Measurements from ENCODE around the gene DHCR24.

The DHCR24 gene

DNA sequence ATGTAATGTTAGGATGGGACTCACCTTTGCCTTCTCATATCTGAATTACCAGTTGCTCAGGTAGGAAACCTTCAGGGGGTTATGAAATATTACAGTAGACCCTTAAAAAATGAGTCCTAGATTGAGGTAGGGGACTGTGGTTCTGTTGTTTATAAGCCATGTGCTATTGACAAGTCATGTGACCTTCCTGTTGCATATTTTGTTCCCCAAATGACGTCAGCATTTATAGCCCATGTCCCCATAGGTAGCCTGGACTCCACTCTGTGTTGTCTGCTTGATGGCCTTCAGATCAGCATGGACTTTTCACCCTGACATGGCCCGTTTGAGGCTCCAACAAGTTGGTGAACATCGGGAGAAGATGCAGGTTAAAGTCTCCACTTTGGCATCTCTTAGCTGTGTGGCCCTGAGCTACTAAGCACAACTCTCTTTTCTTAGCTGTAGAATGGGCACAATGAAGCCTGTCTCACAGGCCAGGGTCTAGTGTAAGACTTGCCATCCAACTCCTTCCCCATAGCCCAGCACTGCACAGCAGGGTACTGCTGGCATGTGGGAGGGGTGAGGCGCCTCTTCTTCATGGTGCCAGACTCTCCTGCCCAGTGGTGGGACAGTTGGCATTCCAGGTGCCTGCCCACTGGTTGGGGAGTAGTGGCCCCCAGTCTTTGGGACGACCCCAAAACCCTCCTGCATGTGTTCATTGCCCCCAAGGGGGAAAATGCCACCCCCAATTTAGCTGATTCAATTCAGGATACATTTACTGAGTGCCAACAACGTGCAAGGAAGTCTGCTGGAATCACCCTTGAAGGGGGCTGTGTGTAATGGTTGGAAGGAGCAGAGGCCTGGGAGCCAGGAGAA, 49.8 kb downstream of the DHCR24 start:
- Histone ChIP-seq H4K20me1 (ENCODE audit: insufficient read depth, low read length) (no peaks in the 10 kb centered on the region), H3K27ac (ENCODE audit: low read depth, low read length, poor library complexity, severe bottlenecking) (no peak overlapping the region), H3K79me2 (ENCODE audit: insufficient read depth, low read length) (no peaks in the 10 kb centered on the region), H2AFZ (ENCODE audit: low read length) (no peak overlapping the region), H3K36me3 (ENCODE audit: insufficient read depth, low read length) (no peaks in the 10 kb centered on the region), H3K9me3 (ENCODE audit: low read length) (no peaks in the 10 kb centered on the region), H3K4me3 (ENCODE audit: low read depth, low read length, poor library complexity, severe bottlenecking) (no peak overlapping the region), H3K4me1 (ENCODE audit: insufficient read depth, low read length, severe bottlenecking) (no peaks in the 10 kb centered on the region), H3K27me3 (ENCODE audit: insufficient read depth, low read length) (peaks cover 5% of the 10 kb centered on the region; the same call in 1 of the 2 replicates), H3K9ac (ENCODE audit: low read length) (no peak overlapping the region), H3K9me2 (ENCODE audit: low read depth, low read length) (no peaks in the 10 kb centered on the region), H3F3A (ENCODE audit: insufficient read depth, low read length) (no peaks in the 10 kb centered on the region), H3K4me2 (ENCODE audit: low read length) (no peak overlapping the region)
- no peak for TF ChIP-seq EZH2 (IDR thresholded peaks at IDR 0.05; ENCODE audit: borderline replicate concordance, low read length)
- TF ChIP-seq, protein P1, sequence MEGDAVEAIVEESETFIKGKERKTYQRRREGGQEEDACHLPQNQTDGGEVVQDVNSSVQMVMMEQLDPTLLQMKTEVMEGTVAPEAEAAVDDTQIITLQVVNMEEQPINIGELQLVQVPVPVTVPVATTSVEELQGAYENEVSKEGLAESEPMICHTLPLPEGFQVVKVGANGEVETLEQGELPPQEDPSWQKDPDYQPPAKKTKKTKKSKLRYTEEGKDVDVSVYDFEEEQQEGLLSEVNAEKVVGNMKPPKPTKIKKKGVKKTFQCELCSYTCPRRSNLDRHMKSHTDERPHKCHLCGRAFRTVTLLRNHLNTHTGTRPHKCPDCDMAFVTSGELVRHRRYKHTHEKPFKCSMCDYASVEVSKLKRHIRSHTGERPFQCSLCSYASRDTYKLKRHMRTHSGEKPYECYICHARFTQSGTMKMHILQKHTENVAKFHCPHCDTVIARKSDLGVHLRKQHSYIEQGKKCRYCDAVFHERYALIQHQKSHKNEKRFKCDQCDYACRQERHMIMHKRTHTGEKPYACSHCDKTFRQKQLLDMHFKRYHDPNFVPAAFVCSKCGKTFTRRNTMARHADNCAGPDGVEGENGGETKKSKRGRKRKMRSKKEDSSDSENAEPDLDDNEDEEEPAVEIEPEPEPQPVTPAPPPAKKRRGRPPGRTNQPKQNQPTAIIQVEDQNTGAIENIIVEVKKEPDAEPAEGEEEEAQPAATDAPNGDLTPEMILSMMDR (IDR thresholded peaks at IDR 0.05; ENCODE audit: low read length), result no peak

DNA sequence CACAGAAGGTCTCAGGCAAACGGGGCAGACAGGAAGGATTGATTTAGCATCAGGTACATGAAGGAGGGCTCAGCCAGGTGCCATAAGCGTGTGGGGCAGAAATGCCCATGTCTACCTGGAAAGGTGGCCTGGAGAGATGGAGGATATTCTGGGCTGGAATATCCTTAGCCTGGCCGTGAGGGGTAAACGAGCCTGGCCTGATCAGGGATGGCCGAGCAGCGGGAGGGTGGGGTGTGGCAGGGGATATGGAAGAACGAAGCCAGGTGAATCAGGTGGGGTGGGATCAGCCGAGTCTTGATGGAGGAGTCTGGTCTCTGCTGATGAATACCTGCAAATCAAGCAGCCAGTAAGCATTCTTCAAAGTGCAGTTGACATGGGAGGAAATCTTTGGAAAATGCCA, 50.4 kb downstream of the DHCR24 start:
- H2AFZ ChIP-seq (ENCODE audit: low read length), result no peak overlapping the region
- H3K9me2 ChIP-seq (ENCODE audit: low read depth, low read length), result no peaks in the 10 kb centered on the region
- no peak overlapping the region for H3K4me3 ChIP-seq (ENCODE audit: low read depth, low read length, poor library complexity, severe bottlenecking)
- H3K9me3 ChIP-seq (ENCODE audit: low read length), result no peaks in the 10 kb centered on the region
- H3K27me3 ChIP-seq (ENCODE audit: insufficient read depth, low read length), result peaks cover 5% of the 10 kb centered on the region; the same call in 1 of the 2 replicates
- H3F3A ChIP-seq (ENCODE audit: insufficient read depth, low read length), result no peaks in the 10 kb centered on the region
- no peaks in the 10 kb centered on the region for H3K36me3 ChIP-seq (ENCODE audit: insufficient read depth, low read length)
- H3K79me2 ChIP-seq (ENCODE audit: insufficient read depth, low read length), result no peaks in the 10 kb centered on the region
- no peak overlapping the region for H3K9ac ChIP-seq (ENCODE audit: low read length)
- H4K20me1 ChIP-seq (ENCODE audit: insufficient read depth, low read length), result no peaks in the 10 kb centered on the region
- H3K27ac ChIP-seq (ENCODE audit: low read depth, low read length, poor library complexity, severe bottlenecking), result no peak overlapping the region
- H3K4me1 ChIP-seq (ENCODE audit: insufficient read depth, low read length, severe bottlenecking), result no peaks in the 10 kb centered on the region
- H3K4me2 ChIP-seq (ENCODE audit: low read length), result no peak overlapping the region
- TF ChIP-seq EZH2 (IDR thresholded peaks at IDR 0.05; ENCODE audit: borderline replicate concordance, low read length), result no peak
- TF ChIP-seq, protein P1 (IDR thresholded peaks at IDR 0.05; ENCODE audit: low read length), result no peak

DNA sequence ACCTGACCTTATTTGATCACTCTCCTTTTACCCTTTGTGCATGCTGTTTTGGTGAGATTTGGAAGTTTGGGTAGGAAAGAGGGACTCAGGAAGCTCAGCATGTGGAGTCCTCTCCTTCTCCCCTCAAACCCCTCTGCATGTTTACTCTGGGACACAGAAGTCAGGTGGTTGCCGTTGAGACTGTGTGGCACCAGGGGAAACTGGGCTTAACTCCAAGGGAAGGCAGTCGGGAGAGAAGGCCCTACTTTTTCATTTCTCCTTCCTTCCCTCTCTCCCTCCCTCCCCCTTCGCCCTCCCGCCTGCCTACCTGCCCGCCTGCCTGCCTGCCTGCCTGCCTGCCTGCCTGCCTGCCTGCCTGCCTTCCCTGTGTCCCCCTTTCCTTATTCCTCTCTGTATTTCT, 51.0 kb downstream of the DHCR24 start:
- Histone ChIP-seq H3K4me2 (ENCODE audit: low read length) (no peak overlapping the region), H3K4me1 (ENCODE audit: insufficient read depth, low read length, severe bottlenecking) (no peaks in the 10 kb centered on the region), H3K9me3 (ENCODE audit: low read length) (no peaks in the 10 kb centered on the region), H2AFZ (ENCODE audit: low read length) (no peak overlapping the region), H4K20me1 (ENCODE audit: insufficient read depth, low read length) (no peaks in the 10 kb centered on the region), H3K4me3 (ENCODE audit: low read depth, low read length, poor library complexity, severe bottlenecking) (no peak overlapping the region), H3K27ac (ENCODE audit: low read depth, low read length, poor library complexity, severe bottlenecking) (no peak overlapping the region), H3K9me2 (ENCODE audit: low read depth, low read length) (no peaks in the 10 kb centered on the region), H3K36me3 (ENCODE audit: insufficient read depth, low read length) (no peaks in the 10 kb centered on the region), H3K79me2 (ENCODE audit: insufficient read depth, low read length) (no peaks in the 10 kb centered on the region), H3F3A (ENCODE audit: insufficient read depth, low read length) (no peaks in the 10 kb centered on the region), H3K27me3 (ENCODE audit: insufficient read depth, low read length) (peaks cover 5% of the 10 kb centered on the region; the same call in 1 of the 2 replicates), H3K9ac (ENCODE audit: low read length) (no peak overlapping the region)
- TF ChIP-seq EZH2 (IDR thresholded peaks at IDR 0.05; ENCODE audit: borderline replicate concordance, low read length), result no peak
- TF ChIP-seq, protein P1 (IDR thresholded peaks at IDR 0.05; ENCODE audit: low read length), result no peak
